SIG-M5 (cell line): Measurements from ENCODE around the gene TCEA2.

Experiments used
- DNase-seq: peaks from one replicate; lab custom pipeline; 2025; lab: John Stamatoyannopoulos, UW

Gene TCEA2

GRCh38 chr20:64065062-64065973, 2.3 kb downstream of the TCEA2 start:
- no peak for DNase-seq

- no peak for DNase-seq
Measured at GRCh38 chr20:64065974-64066343, 3.0 kb downstream of the TCEA2 start.

- no peak for DNase-seq
Measured at GRCh38 chr20:64067005-64067632, 4.1 kb downstream of the TCEA2 start.

GRCh38 chr20:64067733-64068307, 4.8 kb downstream of the TCEA2 start:
- no peak for DNase-seq

- no peak for DNase-seq
Measured at GRCh38 chr20:64068386-64069208, 5.6 kb downstream of the TCEA2 start.

- no peak for DNase-seq
Measured at GRCh38 chr20:64069209-64069613, 6.2 kb downstream of the TCEA2 start.

GRCh38 chr20:64069614-64070243, 6.7 kb downstream of the TCEA2 start:
- DNase-seq = no peak

GRCh38 chr20:64070244-64070993, 7.4 kb downstream of the TCEA2 start:
- no peak for DNase-seq

- DNase-seq = no peak
Measured at GRCh38 chr20:64071341-64072332, 8.6 kb downstream of the TCEA2 start.

- DNase-seq = no peak
Measured at GRCh38 chr20:64072498-64073063, 9.6 kb downstream of the TCEA2 start.

- no peak for DNase-seq
Measured at GRCh38 chr20:64073476-64074183, 10.6 kb downstream of the TCEA2 start.

GRCh38 chr20:64074184-64074789, 11.3 kb downstream of the TCEA2 start:
- DNase-seq = no peak

GRCh38 chr20:64074963-64075362, 12.0 kb downstream of the TCEA2 start:
- no peak for DNase-seq

GRCh38 chr20:64075556-64075955, 12.6 kb downstream of the TCEA2 start:
- DNase-seq = no peak

- no peak for DNase-seq
Measured at GRCh38 chr20:64076061-64076997, 13.3 kb downstream of the TCEA2 start.

GRCh38 chr20:64077094-64077493, 14.1 kb downstream of the TCEA2 start:
- no peak for DNase-seq

- no peak for DNase-seq
Measured at GRCh38 chr20:64077541-64077875, 14.5 kb downstream of the TCEA2 start.
